ENCODE results near the gene LOXL3. TPM values are rescaled to one million over a fixed set of nuclear protein-coding genes. Genes with fewer than 3 reads are reported as not detected.

Gene LOXL3
- total RNA-seq, 1 donor from 2014 or later: 8.1 TPM

DNA sequence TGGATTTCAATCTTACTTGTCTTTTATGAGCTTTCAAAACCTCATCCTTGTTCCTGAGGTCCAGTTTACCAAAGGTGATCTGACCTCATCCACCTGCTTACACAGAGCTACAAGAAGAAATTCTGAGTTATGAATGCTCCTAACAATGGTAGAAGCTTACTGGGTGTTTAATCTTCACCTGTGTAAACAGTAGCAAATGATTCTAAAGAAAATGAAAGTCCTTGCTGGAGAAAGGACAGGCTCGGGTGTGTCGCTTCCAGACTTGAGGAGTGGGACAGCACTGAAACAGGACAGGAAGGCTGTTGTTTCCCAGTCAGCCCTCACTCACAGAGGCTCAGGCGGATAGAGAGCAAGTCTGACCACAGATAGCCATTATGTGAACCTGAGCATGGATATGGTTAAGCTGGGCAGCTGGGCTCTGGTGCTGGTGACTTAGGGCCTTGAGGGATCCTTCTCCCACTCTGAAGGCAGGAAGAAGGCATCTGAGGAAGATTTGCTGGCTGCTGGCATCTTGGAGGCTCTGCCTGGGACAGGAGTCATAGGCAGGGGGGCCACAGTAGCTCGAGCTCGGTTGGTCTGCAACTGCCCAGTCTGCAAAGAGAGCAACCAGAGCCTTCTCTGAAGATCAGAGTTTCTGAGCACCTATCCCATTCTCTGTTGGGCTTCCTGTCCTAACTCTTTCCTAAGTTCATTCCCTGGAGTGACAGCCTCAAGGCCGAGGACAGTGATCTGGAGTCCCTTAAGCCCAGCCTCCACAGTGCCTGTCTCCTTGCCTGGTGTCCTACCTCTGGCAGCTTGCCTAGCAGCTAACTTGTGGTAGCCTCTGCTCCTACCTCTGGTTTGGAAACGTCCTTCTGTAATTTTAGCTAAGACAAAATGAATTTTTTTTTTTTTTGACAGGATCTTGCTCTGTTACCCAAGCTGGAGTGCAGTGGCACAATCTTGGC, 4.8 kb upstream of the LOXL3 start:
- no peak for ATAC-seq
- H3K4me1 ChIP-seq: peaks cover 3% of the 10 kb centered on the region
- no peak for DNase-seq
- no peaks in the 10 kb centered on the region for H3K36me3 ChIP-seq
- intact Hi-C loops (cut with DNase I): no loop called here
- H3K27me3 ChIP-seq: no peaks in the 10 kb centered on the region
- no peak overlapping the region for H3K27ac ChIP-seq
- no peaks in the 10 kb centered on the region for H3K9me3 ChIP-seq
- no peak overlapping the region for H3K4me3 ChIP-seq
- TF ChIP-seq, protein P1, sequence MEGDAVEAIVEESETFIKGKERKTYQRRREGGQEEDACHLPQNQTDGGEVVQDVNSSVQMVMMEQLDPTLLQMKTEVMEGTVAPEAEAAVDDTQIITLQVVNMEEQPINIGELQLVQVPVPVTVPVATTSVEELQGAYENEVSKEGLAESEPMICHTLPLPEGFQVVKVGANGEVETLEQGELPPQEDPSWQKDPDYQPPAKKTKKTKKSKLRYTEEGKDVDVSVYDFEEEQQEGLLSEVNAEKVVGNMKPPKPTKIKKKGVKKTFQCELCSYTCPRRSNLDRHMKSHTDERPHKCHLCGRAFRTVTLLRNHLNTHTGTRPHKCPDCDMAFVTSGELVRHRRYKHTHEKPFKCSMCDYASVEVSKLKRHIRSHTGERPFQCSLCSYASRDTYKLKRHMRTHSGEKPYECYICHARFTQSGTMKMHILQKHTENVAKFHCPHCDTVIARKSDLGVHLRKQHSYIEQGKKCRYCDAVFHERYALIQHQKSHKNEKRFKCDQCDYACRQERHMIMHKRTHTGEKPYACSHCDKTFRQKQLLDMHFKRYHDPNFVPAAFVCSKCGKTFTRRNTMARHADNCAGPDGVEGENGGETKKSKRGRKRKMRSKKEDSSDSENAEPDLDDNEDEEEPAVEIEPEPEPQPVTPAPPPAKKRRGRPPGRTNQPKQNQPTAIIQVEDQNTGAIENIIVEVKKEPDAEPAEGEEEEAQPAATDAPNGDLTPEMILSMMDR (IDR thresholded peaks at IDR 0.05): no peak

DNA sequence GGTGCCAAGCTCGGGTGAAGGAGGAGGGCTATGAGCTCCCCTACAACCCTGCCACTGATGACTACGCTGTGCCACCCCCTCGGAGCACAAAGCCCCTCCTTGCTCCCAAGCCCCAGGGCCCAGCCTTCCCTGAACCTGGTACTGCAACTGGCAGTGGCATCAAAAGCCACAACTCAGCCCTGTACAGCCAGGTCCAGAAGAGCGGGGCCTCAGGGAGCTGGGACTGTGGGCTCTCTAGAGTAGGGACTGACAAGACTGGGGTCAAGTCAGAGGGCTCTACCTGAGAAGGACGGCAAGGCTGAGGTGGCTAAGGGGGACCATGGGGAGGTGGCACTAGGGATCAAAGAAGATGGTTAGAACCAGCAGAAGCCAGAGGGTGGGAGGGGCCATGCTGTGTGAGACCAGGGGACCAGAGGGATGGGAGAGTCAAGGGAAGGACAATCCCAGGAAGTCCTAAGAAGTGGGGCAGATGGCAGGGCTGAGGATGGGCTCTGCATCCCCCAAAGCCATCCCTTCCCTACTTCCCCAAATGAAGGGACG, 3.2 kb upstream of the LOXL3 start:
- intact Hi-C loops (cut with DNase I): no loop called here
- TF ChIP-seq, protein P1 (IDR thresholded peaks at IDR 0.05): no peak
- Histone ChIP-seq H3K36me3 (no peaks in the 10 kb centered on the region), H3K4me3 (no peak overlapping the region), H3K27ac (no peak overlapping the region), H3K4me1 (peaks cover 10% of the 10 kb centered on the region), H3K27me3 (no peaks in the 10 kb centered on the region), H3K9me3 (no peaks in the 10 kb centered on the region)
- DNase-seq: no peak
- ATAC-seq: no peak

DNA sequence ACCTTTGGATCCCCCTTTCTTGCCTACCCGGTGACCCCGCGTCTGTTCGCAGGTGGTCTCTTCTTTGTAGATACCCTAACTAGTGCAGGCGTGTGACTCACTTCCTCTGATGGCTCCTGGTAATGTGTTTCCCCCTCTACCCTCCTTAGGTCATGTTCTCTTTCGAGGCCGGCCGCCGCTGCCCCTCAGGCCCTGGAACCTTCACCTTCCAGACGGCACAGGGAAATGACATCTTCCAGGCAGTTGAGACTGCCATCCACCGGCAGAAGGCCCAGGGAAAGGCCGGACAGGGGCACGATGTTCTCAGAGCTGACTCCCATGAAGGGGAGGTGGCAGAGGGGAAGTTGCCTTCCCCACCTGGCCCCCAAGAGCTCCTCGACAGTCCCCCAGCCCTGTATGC, 2.4 kb upstream of the LOXL3 start:
- intact Hi-C loops (cut with DNase I): no loop called here
- Histone ChIP-seq H3K36me3 (no peaks in the 10 kb centered on the region), H3K4me3 (peak overlapping the region; percentile 88), H3K27me3 (no peaks in the 10 kb centered on the region), H3K9me3 (no peaks in the 10 kb centered on the region), H3K27ac (peak overlapping the region; percentile 88), H3K4me1 (peaks cover 10% of the 10 kb centered on the region)
- TF ChIP-seq, protein P1 (IDR thresholded peaks at IDR 0.05): no peak
- no peak for ATAC-seq
- DNase-seq: no peak

DNA sequence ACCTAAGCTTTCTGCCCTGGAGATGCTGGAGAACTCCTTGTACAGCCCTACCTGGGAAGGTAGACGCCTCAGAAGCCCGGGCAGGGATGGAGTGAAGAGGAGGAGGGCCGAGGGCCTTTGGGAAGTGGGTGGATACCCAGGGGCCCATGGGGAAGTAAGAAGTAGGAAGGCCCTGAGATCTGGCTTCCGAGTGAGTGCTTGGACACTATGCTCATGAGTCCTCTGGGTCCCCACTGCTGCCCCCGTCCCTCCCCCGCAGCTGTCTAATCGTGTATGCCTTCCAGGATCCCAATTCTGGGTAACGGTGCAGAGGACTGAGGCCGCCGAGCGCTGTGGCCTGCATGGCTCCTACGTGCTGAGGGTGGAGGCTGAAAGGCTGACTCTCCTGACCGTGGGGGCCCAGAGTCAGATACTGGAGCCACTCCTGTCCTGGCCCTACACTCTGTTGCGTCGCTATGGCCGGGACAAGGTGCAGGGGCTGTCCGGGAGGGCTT, 1.9 kb upstream of the LOXL3 start:
- peaks cover 10% of the 10 kb centered on the region for H3K4me1 ChIP-seq
- H3K36me3 ChIP-seq: no peaks in the 10 kb centered on the region
- DNase-seq (peak; percentile 72), ATAC-seq (peak; percentile 51)
- no peaks in the 10 kb centered on the region for H3K27me3 ChIP-seq
- H3K9me3 ChIP-seq: no peaks in the 10 kb centered on the region
- peak overlapping the region; percentile 88 for H3K4me3 ChIP-seq
- peak overlapping the region; percentile 88 for H3K27ac ChIP-seq
- intact Hi-C loops (cut with DNase I): no loop called here
- TF ChIP-seq, protein P1 (IDR thresholded peaks at IDR 0.05): no peak

DNA sequence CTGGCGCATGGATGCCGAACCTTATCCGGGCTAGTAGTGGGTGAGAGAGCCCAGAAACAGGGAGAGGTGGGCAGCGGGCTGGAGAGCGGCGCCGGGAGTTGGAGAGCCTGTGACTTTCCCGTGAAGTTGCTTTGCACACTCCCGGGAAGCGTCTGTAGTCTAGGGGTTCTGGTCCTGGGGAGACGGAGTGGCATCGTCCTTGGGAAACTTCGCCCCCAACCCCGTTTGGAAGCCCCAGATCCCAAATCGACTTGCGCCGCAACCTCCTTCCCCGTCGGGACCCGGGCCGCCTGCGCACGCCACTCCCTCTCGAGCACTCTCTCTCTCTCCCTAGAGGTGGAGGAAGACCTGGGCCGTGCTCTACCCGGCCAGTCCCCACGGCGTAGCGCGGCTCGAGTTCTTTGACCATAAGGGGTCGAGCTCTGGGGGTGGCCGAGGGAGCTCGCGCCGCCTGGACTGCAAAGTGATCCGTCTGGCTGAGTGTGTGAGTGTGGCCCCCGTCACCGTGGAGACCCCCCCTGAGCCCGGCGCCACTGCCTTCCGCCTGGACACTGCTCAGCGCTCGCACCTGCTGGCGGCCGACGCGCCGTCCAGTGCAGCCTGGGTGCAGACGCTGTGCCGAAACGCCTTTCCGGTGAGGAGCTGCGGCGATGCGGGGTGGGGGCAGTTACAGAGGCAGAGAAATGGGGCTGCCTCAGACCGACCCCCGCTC, 1.2 kb upstream of the LOXL3 start:
- no peaks in the 10 kb centered on the region for H3K36me3 ChIP-seq
- H3K4me3 ChIP-seq: peak overlapping the region; percentile 88
- DNase-seq (peak; percentile 87), ATAC-seq (peak; percentile 74)
- intact Hi-C loops (cut with DNase I): no loop called here
- H3K27ac ChIP-seq: peak overlapping the region; percentile 88
- TF ChIP-seq, protein P1 (IDR thresholded peaks at IDR 0.05): no peak
- peaks cover 10% of the 10 kb centered on the region for H3K4me1 ChIP-seq
- H3K27me3 ChIP-seq: no peaks in the 10 kb centered on the region
- H3K9me3 ChIP-seq: no peaks in the 10 kb centered on the region
